IPS-NIHi11 (cell line): ENCODE measurements around the gene THTPA.
A peak's percentile ranks its signal among the peaks of the same experiment; 100 is the strongest.

Source experiments
- DNase-seq: peaks from one replicate; pipeline ENCODE4 v3.0.0; 2012; ENCODE audit warnings: mixed read lengths, low spot score

Gene THTPA

DNA sequence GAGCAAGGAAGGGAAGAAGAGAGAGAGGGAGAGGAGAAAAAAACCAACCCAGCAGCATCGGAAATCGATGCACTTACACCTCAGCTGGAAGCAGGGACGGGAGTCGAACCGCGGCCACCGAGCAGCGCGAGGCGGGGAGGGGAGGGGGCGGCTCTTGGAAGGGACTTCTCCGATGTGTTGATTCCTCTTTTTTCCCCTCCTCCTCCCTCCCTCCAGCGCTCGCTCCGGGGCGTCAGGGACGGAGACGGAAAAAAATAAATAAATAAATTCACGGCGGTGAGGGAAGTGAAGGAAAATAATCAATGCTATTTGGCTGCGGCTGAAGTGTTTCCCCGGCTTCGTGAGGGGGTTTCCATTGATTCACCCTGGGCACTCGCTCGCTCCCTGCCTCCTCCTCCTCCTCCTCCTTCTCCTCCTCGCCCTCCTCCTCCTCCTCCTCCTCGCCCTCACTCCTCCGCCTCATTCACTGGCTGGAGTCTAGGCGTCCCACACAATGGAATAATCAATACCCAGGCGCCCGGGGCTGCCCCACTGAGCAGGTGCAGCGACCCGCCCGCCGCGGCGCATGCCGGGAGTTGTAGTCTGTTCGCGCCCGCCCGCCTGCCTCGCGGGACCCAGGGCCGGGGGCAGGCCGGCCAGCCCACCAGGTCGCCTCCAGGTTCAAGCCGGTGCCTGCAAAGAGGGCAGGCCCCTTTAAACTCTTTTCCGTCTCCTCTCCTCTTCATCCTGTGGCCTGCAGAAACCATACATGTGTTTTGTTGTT lies 4.6 kb upstream of the THTPA start, which contains the start of gene ZFHX2:
TSS of gene ZFHX2 (minus strand) at position 500 of the 763 bp plus-strand sequence. CDS start 16,440 bp downstream, outside the sequence.
- peak; percentile 88 for DNase-seq

DNA sequence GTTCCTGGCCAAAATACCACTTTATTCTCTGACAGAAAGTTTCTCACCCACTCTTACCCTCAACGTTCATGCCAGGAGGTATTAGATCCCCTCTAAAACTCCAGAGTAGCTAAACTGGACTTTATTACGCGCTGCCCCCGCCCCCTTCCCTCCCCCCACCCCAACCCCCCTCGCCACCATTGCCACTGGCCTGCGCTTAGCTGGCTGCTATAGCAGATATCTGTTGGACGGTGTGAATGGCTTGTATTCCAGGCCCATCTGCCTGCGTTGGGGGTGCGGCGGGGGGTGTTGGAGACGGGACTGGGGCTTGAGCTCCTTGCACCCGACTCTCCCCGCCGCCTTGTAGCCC lies 564 bp upstream of the THTPA start:
- DNase-seq, result no peak

DNA sequence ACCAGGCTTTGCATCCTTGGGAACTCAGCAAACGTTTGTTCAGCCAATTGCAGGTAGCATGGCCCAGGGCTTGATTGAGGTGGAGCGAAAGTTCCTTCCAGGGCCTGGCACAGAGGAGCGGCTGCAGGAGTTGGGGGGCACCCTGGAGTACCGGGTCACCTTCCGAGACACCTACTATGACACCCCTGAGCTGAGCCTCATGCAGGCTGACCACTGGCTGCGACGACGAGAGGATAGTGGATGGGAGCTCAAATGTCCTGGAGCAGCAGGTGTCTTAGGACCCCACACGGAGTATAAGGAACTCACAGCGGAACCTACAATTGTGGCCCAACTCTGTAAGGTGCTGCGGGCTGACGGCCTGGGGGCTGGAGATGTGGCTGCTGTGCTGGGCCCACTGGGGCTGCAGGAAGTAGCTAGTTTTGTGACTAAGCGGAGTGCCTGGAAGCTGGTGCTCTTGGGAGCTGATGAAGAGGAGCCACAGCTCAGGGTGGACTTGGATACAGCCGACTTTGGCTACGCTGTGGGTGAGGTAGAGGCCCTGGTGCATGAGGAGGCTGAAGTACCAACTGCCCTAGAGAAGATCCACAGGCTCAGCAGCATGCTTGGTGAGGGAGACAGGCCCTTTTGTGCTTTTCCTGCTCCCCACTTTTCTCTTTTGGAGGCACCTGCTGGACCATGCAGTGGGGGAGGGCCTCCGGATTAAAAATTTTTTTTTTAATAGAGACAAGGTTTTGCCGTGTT lies 799 bp downstream of the THTPA start:
- DNase-seq, result no peak

DNA sequence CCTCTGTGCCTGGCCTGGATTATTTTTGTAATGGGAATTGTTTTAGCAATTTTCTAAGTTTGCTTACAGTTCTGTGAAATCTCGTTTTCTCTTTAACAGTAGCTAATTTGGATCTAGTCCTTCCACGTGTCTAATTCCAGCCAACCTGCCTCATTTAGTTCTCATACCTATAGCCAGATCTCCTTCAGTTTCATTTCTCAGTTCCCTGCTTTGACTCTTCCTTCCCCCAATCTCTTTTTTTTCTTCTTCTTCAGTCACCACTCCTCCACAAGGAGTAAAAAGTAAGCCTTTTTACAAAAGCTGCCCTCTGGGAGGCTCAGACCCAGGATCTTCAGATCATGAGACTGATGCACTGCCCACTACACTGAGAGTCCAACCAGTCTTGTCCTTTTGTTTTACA lies 1.4 kb downstream of the THTPA start:
- no peak for DNase-seq

DNA sequence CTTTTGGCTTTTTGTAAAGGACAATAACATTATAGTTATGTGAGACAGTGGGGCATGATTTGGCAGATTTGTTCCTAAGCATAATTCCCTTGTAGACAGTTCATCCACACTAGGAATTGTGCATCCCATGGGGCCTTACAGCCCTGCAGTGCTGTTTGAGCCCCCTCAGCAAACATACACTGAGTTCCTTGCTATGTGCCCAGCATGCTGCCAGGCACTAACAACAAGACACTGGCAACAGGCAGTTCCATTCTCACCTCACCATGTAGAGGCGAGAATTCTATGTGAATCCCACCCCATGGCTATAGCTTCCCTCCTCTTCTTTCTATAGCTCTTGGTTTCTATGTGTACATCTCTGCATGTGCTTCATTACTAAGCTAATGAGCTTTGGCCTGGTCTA lies 1.9 kb downstream of the THTPA start:
- no peak for DNase-seq

DNA sequence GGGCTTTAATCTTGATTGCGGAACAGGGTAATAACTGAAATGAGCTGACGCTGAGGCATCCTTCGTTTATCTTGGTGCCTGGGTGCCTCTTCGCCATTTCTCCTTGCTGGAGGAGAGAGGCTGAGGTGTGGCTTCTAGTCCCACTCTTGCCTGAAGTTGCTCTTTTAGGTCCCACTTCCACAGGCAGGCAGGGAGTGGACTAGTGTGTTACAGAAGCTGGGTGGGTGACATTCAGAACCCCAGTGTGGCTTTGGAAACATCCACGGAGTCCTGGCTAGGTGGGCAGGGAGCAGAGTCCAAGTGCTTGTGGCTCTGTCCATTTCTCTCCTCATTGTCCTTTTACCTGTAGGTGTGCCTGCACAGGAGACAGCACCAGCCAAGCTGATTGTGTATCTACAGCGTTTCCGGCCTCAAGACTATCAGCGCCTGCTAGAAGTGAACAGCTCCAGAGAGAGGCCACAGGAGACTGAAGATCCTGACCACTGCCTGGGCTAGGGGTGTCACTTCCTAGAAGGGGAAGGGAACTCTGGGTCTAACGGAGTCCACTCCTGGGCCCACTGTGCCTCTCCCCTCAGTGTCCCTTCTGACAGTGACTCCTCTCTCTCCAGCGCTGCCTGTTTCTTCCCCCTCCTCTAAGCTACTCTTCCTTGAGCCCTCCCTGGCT lies 2.4 kb downstream of the THTPA start:
- DNase-seq, result no peak

DNA sequence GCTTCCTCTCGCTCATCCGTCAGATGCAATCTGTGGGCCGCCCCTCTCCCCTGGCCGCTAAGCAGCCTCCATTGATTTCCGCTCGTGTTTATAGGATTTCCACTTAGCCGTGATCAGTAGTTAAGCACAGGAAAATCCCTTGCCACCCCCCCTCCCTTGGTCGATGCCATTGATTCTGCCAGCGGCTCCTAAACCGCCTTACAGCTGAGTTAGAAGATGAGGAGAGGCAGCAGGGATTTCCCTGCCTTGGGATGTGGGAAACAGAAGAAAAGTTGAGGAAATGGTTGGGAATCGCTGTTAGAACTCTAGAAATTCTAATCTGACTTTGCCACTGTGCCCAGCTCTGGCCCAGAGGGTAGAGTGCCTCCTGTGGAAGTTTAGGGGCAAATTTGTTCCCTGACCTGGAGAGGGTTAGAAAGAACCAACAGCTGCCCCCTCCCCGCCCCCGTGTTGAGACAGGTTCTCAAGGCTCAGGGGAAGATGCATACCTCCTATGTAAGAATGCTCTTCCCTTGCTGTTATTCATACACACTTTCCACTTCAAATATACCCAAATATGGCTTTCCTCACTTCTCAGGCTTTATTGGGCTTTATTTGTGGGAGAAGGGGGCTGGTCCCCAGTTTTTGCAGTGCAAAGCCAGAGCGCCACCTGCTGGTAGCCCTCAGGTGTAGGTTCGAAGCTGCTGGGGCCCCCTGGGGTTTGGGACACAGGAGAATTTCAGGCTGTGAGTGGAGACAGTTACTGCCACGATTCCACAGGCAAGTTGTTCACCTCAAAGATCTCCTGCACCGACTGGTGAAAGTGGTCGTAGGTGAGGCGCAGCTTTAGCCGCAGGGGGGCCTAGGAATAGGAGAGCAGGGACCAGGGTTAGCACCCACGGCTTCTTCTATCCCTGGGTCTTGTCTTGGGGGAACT lies 3.2 kb downstream of the THTPA start:
- DNase-seq, result peak; percentile 64

DNA sequence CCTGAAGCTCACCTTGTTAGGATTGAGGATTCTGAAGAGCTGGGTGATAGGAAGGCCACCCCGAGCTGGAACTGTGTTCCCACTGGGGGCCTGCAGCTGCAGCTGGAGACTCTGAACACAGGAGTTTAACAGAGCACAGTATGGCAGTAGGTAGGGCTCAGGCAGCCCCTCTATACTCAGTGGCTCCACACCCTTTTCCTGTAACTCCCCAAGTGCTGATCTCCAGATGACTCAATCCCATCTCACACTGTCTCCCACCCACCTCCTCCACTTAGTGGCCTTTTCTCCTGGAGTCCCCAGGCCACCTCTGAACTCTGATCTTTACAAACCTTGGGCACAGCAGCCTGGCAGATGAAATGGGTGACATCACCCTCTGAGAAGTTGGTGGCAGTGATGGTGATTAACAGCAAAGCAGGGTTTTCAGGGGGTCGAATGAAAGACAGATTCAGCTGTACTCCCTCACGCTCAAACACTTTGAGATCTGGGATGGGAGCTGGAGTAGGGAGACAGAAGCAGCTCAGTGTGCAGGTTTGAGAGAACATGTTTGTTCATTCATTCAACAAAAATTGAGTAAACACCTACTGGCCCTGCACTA lies 4.0 kb downstream of the THTPA start:
- no peak for DNase-seq

DNA sequence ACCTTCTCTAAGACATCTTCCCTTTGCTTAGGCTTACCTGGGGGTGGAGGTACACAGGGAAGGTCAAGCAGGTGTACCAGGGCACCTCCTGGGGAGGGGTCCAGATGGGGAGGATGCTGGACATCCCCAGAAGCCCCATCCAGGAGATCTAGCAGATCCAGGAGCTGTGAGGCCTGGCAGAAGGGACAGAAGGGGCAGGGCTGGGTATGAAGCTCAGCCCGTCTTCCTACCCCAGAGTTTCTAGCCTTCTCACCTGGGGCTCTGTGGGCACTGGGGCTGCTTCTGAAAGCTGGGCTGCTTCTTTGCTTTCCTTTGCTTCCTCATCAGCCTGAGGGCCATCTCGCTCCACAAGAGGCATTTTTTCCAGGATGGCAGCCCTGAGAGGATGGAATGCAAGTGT lies 5.2 kb downstream of the THTPA start:
- no peak for DNase-seq

DNA sequence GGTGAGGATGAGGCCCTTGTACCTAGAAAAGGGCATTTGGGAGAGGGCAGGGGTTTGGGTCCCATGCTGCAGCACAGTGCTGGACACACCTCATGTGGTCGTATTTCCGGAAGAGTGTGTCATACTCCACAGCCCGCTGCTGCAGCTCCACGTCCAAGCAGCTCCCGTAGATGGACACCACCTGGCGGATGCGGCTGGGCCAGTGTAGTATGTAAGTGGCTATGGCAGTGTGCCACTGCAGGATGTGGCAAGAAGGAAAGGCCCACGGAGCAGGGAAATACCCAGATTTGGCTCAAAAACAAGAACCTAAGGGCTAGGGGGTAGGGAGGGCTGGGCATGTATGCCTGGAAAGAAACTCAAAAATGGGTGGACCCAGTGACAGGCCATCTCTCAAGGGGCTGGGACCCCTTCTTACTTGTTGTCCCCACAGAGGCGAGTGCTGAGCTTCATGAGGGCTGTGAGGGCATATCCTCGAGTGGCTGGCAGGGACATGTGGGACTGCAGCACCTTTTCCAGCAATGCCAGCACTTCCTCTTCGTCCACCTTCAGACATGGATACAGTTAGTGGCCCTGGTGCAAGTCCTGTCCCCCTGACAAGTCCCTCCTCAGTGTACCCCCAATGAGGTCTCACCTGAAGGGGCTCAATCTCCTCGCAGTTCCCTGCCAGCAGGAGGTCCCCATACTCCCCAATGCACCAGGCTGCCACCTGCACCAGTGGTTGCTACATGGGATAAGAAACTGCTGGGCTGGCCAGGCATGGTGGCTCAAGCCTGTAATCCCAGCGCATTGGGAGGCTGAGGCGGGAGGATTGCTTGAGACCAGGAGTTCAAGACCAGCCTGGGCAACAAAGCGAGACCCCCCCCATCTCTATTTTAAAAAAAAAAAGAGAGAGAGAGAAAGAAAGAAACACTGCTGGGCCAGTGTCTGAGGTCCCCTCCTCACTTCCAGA lies 6.1 kb downstream of the THTPA start:
- no peak for DNase-seq

DNA sequence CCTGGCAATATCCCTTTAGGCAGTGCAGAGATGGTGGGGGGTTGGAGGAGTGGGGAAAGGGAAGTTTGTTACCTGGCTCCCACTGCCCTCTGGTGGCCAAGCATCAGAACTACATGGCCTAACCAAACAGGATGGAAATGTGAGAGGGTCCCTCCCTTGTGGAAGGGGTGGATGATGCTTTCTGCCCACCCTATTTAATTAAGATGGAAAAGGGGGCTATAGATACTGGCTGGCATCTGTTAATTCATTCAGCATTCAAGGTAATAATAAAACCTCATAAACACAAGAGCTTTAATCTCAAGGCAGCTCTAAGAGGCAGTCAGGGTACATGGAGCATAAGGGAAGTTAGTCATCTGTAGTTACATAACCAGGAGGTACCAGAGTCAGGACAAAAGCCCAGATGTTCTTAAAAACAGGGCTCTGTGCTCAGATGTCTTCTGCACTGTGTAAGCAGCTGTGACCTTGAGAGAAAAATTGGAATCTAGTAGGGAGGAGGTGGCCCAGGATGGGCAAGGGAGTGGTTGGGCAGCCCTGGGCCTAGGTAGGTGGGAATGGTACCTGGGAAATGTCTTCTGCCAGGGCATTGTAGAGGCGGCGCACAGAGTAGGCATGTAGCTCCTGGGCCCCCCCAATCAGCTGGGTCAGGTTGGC lies 6.9 kb downstream of the THTPA start:
- DNase-seq, result peak; percentile 67

DNA sequence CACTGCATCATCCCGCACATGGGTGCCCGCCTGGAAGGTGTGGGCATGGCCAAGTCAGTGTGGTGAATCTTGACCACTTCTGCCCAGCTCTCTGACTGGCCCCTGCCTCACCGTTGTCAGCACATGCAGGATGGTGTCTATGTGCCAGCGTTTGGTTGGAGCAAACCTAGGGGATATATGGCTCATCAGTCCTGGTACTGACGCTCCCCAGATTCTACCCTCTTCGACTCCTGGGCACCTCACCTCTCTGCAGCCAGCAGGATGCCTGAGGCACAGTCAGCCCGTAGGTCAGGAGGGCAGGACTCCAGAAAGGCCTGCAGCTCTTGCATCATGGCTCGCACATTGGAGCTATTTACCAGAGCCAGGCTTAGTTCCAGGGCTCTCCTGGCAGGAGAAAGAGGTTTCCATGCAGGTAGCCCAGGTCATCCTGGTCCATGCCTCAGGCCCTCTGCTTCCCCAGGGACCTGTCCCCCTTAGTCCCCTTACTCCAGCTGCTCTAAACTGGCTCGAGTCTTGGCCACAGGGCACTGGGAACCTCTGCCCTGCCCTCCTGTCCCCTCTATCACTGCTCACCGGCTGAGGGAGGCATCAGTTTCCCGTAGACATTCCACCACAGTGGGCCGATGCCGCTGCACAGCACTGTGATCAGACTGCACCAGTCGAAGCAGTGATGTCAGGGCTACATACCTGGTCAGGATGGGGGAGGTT lies 7.6 kb downstream of the THTPA start:
- no peak for DNase-seq

DNA sequence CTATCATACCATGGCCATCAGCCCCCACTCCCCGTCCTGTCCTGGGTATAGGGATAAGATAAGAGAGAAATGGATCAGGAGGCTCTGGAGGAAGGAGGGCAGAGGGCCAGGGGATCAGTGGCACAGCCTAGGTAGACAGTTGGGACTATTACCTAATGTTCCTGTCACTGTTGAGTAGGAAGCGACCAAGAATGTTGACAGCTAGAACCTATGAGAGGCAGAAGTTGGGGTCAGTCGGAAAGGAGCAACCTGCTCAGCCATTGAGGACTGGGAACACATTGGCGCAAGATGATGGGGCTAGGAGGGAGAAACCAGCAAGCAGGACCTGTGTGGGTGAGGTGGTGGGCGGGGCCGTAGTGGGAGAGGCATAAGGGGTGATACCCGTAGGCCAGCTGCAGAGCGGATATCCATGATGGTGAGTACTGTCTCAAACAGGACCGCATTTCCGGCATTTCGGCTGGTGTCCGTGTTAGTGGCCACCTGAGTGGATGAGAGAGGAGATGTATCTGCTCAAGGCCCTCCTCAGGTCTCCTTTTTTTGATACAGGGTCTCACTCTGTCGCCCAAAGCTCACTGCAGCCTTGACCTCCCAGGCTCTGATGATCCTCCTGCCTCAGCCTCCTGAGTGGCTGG lies 8.2 kb downstream of the THTPA start:
- no peak for DNase-seq

DNA sequence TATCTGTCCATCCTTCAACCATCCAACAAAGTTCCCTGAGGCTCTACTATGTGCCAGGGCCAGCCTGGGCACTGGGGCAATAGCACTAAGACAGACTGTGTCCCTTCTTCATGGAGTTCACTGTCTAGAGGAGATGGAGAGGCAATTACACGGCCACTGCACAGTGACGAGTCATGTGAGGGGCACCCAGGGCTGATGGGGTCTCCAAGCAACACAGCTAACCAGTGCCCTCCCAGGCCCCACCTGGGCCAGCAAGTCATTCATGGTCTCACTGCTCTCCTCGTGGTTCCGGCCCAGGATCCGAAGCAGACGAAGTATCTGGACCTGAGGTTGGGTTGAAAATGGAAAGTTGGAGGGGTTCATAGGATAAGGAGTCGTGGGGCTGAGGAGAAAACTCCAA lies 8.8 kb downstream of the THTPA start:
- DNase-seq, result no peak

DNA sequence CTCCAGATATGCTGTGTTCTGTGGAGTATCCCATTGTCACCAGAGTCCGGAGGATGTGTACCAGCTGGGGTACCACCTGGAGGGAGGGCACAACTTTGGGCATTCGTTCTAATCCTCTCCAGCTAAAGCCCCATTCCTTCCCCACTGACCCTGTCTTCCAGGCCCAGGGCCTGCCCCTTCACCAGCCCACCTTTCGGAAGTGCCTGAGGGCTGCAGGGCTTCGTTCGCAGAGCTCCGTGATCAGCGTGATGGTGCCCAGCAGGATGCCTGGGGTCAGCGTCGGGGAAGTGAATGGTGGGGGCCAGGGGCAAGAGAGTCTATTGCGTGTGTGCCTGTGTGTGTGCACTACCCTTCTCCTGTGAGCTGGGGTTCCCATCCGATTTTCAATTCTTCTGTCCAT lies 9.6 kb downstream of the THTPA start:
- DNase-seq, result no peak

DNA sequence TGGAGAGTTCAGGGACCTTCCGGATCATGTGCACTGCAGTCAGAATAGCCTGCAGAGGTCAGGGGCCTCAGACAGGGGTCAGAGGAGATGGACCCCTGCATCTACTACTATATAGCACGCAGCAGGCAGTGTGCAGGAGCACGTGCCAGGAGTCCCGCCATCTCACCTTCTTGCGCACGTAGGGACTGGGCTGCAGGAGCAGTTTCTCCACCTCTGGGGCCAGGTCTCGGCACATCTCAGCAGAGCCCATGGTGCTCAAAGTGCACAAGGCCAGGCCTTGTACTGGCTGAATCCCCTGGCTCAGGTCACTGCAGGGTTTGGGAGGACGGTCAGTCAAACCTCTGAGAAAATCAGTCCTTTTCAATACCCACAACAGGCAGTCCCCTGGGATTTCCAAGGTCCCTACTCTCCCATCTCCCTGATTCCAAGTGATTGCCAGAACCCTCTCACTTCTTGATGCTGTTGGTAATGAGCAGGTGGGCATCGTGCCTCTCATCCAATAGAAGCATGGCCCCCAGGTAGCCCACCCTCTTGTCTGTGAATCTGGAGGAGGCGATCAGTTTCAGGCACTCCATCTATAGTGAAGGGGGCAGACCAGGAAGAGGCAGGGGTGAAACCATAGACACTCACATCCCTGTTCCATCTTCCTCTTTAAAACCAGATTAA lies 10.2 kb downstream of the THTPA start:
- DNase-seq, result no peak

DNA sequence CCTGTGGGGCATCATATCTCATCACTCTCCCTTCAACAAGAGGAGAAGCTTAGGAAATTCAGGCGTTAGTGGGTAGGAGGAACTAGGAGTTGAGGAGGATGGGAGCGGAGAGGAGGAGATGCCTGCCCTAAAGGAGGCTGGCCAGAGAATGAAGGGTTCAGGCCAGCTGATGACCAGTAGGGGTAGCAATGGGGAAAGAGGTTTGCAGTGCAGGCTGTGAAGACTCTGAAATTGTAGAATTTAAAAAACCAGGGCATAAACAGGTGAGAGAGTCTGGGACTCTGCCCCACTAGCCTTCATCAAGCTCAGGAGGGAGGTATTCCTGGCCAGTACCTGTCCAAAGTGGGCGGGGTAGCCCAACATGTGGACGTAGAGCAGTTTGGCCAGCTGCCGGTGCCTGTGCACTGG lies 10.7 kb downstream of the THTPA start:
- no peak for DNase-seq
